Activated CD4-positive, alpha-beta T cell treated with anti-CD3 and anti-CD28 coated beads, Interleukin-2, amount 50 U/mL, for 16 hours (primary cell): ENCODE data around the gene RIC8A.

Experiments used
- DNase-seq: peaks from one replicate; pipeline ENCODE4 v3.0.0-alpha.2; 2020

RIC8A gene

DNA sequence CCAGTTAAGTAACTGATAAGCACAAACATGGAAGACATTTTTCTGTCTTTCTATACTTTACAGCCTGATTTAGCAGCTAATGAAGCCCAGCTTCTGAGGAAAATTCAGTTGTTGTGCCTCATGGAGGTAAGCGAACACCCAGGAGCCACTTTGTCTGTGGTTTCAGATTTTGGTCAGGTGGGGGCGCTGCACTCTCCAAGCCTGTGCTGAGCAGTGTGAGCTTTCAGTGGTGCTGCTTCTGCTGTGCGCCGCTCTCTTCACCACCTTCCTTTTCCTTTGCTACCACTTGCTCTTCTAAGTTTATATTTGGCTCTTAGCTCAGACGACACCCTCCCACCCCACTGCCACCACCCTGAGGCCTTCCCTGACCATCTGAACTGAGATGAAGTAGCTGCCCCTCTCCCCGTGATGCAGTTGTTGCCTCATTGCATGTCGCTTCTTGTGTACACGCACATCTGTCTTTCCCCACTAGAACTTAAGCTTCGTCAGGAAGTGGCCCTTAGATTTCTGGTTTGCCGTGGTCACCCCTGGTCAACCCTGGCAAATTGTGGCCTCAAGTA is 43.3 kb downstream of the RIC8A start:
- DNase-seq = peak; percentile 73

DNA sequence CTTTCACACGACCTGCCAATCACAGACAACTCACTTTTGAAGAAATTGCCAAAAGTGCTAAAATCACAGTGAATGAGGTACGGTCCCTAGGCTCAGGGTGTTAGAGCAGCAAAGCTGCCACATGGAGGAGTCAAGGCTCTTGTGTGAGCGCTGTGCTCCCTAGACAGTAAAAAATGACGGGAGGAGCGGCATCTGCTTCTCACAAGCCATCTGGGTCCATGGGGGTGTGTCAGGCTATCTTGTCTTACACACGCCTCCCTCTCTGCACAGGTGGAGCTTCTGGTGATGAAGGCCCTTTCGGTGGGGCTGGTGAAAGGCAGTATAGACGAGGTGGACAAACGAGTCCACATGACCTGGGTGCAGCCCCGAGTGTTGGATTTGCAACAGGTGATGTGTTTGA is 44.0 kb downstream of the RIC8A start:
- DNase-seq = no peak

DNA sequence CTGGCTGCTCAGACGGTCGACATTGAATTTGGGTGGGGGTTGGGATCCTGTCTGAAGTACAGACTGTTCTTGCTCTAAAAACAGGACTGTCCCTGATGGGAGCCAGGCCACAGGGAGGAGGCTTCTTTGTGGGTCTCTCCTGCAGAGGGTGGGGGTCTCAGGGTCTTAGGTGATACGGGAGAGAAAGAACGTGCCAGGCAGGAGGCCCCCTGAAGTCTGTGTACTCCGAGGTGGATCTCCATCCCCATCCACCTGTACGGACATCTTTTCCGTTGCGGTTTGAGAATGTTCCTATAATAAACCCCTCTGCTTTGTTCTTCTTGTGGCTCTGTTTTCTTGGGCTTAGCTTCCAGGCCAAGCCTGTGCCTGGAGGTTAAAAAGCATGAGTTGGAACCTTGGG is 45.2 kb downstream of the RIC8A start:
- no peak for DNase-seq

DNA sequence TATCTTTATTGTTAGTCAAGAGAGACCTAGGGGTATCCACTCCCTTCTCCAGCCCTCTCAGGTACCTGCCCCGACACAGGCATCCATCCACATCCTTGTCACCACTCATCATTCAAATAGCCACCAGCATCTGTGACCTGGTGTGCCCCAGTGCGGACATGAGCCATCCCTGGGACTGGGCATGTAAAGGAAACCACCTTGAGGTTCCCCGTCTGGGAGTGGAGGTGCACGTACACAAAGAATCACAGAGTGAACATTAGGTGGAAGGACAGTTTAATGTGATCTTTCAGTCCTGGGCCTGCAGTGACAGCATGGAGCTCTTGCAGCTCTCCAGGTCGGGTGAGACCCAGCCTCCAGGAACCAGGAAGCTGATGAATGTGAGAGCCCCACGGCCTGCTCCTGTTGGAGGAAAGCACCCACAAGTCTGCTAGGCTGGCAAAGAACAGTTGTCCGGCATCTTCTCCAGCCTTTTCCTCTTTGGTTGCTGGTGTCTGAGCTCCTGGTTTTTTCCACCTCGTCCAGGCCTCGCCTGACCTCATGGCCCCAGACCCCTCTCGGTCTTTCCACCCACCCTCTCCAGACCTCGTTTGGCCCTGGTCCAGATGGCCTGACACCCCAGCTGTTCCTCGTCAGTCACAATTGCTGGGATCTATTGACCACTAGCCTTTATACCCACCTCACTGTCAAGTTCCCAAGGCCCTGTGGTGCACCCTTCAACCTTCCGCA is 45.8 kb downstream of the RIC8A start:
- DNase-seq = no peak

DNA sequence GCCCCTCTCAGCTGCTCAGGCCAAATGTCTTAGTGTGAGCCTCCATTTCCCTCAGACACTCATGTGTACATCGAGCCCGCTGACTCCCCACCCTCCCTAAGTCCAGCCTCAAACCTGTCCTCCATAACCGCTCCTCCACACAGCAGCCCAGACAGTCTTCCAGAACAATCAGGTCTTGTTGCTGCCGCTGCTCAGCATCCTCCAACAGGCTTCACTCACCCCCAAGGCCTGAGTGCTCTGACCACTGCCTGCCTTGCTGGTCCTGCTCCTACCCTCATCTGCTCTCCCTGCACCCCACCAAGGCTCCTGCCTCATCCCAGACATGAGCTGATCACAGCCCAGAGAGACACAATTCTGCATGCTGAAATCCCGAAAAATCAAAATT is 46.4 kb downstream of the RIC8A start:
- DNase-seq = no peak

DNA sequence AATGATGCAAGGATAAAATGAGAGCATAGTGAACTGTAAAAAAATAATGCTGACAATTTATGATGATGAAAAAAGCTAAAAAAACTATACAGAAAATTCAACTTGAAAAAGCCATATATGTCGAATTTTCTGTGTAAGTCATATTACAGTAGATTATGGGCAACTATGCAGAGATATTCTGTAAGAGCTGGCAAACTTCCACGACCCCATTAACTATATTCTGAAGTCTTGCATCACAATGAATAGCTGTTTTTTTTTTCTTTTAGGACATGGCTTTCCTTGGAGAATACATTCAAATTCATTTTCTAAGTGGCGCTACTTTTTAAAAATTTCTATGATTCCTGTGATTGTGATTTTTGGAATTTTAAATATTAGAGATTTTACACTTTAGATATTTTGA is 47.7 kb downstream of the RIC8A start:
- no peak for DNase-seq

DNA sequence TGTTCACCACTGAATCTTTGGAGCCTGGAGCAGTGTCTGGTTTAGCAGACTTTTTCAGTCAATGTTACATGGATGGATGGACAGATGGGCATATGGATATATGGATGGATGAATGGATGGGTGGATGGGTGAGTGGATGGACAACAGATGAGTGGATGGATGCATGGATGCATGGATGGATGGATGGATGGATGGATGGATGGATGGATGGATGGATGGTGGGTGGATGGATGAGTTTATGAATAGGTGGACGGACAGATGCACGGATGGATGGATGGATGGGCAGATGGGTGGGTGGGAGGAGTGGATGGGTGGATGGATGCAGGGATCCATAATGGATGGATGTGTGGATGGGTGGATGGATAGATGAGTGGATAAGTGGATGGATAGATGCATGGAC is 48.3 kb downstream of the RIC8A start:
- no peak for DNase-seq

DNA sequence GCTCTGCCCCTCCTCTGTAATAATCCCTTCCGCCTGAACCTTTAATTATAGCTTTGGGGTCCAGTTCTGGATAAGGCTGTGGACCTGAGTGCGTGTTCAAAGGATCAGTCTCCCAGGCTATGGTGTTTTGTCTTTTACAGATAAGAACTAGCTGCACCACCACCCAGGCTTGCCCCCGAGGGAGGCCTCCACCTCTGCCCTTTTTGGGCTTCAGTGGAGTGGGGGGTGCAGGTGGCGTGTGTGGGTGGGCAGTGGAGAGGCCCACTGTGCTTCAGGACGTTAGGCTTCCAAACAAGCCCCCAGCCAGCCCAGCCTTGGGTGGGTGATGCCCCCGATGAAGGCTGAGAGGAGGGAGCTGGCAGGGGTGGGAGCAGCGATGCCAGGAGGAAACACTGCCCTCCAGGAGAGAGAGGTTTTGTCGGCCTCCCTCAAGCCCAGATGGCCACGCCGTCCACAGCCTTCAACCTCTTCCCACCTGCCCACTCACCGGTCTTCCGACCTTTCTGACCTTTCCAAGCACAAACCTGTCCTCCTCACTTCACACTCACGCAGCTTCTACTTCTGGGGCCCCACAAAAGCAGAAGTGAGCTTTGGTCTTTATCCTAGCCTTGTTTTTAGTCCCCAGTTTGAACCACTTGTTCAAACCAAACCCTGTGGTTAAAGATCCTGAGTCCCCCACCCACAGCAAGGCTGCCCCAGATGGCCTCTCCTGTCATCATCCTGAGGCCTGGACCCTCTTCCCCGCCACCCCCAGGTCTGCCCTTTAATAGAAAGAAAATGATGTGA is 49.6 kb downstream of the RIC8A start:
- no peak for DNase-seq

DNA sequence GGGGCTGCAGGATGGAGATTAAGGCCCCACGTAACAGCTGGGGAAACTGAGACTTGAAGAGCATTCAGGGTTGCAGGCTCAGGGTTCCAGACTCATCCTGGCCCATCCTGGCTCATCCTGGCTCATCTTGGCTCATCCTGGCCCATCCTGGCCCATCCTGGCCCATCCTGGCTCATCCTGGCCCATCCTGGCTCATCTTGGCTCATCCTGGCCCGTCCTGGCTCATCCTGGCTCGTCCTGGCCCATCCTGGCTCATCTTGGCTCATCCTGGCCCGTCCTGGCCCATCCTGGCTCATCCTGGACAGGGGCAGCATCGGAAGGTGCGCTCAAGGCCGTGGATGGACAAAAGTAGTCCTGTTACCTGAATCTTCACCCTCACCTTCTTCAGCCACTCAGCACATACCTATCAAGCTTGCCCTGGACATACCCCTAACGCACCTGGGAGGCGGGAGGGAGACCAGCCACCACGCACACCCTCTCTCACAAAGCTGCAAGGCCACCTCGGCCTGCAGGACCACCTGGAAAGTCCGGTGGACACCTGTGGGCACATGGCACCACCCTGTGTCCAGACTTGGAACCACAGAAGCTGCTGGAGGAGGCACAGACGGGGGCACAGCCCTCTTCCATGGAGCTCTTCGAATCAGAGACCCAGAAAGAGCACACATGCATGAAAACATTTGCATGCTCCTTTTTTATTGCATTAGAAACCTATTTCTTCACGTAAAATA is 50.4 kb downstream of the RIC8A start:
- DNase-seq = no peak

DNA sequence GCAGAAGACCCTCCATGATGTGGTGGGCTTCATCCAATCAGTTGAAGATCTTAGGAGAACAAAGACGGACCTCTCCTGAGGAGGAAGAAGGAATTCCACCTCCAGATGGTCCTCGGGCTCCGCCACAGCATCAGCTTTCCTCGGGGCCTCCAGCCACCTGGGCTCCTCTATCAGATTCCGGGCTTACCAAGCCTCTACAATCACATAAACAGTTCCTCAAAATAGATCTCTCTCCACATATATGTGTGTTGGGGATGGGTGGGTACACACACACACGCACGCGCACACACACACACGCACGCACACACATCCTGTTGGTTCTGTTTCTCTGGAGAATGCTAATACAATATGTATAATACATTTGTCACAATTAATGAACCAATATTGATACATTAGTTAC is 51.9 kb downstream of the RIC8A start:
- no peak for DNase-seq

DNA sequence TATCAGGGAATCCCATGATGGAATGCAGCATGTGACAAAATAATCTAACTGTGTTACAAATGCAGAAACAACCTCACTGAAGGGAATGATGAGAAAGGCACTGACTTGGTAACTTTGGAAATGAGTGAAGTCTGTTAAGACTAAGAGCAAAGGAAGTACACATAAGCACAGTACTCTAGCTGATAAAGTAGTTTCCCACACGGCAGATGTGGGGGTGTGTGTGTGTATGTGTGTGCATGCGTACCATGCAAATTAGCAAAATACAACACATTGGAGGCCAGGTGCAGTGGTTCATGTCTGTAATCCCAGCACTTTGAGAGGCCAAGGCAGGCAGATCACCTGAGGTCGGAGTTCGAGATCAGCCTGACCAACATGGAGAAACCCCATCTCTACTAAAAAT is 54.1 kb downstream of the RIC8A start:
- DNase-seq = no peak
